GM21360 (cell line): ENCODE results near the gene CENPN.

Experiments used
- ATAC-seq: cut with Tn5 transposase; IDR thresholded peaks from one replicate; pipeline ENCODE4 v1.9.1; 2021; ENCODE audit warnings: mild to moderate bottlenecking, moderate library complexity; ENCODE audit not compliant: unreplicated experiment

The CENPN gene

GRCh38 chr16:81076566-81077075, 69.6 kb downstream of the CENPN start:
- ATAC-seq: peak; percentile 78

- peak; percentile 95 for ATAC-seq
Measured at GRCh38 chr16:81077076-81077940, 70.3 kb downstream of the CENPN start, which contains the start of gene C16orf46. C16orf46 (minus strand) TSS chr16:81077238; CDS start chr16:81063955, 13,283 bp downstream.

DNA sequence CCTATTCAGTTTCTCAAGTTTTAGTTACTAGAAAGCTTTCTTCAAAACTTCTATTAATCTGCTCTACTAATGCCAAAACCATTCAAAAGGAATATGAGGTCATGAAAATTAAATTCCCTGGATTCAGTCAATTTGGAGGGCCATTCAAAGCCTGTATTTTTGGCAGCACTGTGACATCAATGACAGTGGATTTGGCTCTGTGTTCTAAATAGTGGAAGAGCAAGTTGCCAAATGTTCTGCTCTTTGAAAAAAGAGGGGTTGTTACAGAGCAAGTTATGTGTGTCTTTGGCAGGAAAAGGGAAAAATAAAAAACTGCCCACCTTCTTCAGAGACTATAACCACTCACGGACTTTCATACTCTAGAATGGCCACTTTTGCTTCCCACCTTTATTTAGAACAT, 73.2 kb downstream of the CENPN start:
- ATAC-seq: no peak

- no peak for ATAC-seq
Measured at GRCh38 chr16:81081014-81081413, 74.0 kb downstream of the CENPN start.
